GM19193 (cell line): ENCODE results near the gene PPP1R9A.

Source experiments
- POLR2A ChIP-seq: IDR thresholded peaks from 4 replicates; pipeline ENCODE4 v1.6.1; 2011; ENCODE audit not compliant: insufficient read depth, insufficient read length; ENCODE audit errors: extremely low read depth

PPP1R9A gene

DNA sequence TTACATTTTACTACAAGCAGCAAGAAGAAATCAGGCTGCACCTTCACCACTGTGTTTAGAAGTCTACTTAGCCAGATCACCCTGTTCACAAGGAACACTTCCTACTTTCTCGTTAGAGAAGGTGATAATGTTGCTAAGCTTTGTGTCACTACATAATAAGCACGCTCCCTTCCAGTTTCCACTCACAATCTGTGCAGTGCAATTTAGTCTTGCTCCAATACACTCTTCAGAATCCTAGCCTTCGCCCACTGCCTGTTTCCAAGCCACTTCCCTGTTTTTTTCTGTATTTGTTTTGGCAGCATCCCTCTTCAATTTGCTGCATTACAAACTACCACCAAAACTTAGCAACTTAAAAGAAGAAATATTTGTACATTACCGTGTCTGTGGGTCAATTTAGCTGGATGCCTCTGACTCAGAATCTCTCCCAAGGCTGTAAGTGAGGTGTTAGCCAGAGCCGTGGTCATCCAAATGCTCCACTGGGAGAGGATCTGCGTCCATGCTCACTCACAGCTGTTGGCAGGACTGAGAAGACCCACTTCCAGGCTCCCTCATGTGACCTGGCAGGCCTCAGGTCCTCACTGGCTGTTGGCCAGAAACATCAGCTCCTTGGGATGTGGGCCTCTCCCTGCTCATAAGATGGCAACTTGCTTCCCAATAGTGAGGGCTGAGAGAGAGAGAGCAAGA lies 306.6 kb downstream of the PPP1R9A start:
- TF ChIP-seq POLR2A: no peak

DNA sequence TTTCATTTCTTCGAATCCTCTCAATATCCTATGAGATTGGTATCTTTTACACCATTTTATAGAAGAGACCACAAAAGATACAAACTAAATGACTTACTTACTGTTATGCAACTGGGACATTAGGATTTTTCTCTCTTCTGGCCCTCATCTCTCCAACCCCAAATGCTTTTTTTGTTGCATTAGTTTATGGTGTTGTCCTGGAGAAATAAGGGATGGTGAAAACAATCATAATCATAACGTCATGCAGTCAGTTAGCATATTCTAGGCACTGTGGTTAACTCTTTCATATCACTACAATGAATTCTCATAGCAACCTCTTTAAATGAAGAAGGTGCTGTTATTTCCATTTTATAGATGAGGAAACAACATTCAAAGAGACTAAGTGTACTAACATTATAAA lies 312.3 kb downstream of the PPP1R9A start:
- no peak for TF ChIP-seq POLR2A

DNA sequence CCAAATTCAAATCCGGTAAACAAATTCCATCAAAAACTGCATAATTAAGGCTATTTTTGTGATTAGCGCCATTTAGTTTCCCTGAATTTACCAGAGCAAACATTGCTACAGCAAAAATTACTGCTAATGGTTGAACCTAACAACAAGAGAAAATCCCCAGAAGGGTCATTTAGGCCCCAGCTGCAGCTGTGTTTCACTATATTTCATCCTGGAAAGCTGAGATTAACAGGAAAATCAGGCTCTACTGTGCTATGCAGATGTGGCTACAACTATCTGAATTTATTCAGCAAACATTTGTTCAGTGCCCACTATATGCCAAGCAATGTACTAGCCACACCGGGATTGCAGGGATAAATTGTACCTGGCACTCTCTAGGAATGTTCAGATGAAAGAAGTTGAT lies 312.9 kb downstream of the PPP1R9A start:
- no peak for TF ChIP-seq POLR2A

DNA sequence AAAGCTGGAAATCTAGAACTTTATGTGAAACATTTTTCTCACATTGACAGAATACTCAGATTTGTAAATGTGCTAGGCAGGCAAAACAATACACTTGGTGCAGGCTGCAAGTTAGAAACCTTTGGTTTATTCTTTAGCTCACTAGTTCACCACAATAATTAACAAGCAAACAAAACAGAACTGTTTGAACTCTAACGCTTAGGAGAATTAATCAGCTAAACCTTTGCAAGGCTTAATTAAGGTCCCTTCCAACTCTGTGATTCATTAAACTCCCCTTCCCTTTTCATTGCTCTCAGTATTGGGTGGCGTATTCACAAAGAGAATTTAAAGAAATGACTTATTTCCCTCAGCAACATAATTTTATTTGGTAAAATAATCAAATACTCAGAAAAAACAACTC lies 317.9 kb downstream of the PPP1R9A start:
- TF ChIP-seq POLR2A: no peak

DNA sequence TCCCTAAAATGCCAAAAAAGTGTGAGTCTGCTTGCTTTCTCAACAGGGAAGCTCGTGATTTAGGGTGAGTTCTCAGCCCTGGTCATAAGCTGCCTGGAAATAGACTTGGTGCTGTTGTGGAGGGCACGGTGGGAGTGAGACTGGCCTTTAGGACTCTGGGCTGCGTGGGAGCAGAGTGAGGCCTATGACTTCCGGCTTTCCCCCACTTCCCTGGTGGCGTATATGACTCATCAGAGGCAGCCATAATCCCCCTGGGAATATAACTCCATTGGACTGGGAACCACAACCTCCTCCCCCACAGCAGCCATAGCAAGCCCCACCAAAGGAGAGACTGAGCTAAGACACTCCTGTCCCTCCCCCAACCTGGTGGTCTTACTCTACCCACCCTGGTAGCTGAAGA lies 321.9 kb downstream of the PPP1R9A start:
- no peak for TF ChIP-seq POLR2A

DNA sequence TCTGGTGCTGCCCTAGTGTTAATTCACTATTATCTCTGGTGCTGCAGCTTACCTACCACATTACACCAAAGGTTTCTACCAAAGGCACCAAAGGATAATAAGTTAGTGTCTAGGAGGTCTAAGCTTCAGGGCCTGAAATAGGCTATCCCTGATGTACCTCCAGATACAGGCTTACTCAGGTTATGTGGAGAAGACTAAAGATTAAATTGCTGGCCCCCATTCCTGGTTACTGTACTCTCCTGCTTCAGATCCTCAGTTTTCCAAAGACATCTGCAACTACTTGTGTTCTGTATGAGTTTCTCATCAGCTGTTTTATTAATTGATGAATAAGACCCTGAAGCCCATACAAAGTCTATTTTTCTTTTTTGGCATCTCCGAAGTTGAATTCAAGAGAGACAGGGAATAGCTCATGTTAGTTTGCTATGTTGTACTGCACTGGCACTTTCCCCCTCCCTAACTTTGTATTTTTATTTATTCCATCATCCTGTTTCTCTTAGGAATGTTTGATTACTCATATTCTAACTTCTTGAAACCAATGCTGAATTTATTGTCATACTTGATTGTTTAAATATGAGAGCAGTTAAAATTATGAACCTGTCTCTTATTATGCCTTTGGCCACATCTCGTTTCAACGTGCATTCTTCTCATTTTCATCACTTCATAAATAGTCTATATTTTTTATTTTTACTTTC lies 331.0 kb downstream of the PPP1R9A start:
- no peak for TF ChIP-seq POLR2A

DNA sequence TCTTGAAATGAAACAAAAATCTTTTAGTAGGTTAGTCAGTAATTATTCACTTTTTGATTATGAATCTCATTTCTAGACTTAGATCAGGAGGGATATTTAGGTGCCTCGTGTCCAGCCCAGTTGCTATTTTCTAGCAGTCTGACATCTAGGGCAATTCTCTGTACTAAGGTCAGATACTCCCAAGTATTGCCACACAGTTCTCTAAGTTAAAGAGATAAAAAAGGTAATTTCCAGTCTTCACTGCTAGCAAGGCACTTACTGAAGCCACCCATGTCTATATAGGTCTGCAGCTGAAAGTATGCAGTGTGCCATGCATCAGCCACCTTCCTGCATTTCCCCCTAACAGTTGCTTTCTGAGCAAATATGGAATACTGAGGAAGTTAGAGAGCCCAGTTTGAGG lies 333.5 kb downstream of the PPP1R9A start:
- TF ChIP-seq POLR2A: no peak

DNA sequence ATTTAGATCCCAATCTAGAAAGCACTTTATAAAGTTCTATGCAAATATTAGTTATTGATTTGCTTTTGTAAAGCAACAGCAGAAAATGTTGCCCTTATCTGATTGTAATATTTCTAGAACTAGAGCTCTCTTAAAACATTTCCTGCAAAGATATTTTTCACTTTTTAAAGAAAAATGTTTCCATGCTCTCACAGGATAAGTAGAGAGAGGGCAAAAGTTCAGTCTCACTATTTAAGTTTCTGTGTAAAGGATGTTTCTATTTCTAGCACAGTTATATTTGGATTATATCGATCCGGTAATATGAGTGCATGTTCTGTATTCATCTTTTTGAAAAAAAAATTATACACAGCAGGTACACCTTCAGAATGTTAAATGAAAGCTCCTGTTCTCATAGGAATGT lies 334.9 kb downstream of the PPP1R9A start:
- TF ChIP-seq POLR2A: no peak

DNA sequence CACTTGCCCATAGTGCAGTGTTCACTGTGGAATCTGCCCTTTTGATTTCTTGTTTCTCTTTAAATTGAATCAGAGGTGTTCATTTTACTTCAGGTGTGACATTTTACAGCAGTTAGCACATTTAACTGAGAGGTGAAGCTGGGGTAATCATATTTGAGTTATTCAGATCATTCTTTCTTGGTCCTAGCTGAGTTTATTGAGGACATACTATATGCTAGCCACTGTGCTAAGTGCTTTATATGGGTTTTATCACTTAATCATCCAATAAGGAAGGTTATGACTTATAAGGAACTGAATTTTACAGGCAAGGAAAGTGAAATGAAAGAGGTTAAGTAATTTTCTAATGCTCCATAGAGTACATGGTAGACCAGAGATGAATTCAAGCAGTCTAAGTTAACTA lies 337.2 kb downstream of the PPP1R9A start:
- no peak for TF ChIP-seq POLR2A

DNA sequence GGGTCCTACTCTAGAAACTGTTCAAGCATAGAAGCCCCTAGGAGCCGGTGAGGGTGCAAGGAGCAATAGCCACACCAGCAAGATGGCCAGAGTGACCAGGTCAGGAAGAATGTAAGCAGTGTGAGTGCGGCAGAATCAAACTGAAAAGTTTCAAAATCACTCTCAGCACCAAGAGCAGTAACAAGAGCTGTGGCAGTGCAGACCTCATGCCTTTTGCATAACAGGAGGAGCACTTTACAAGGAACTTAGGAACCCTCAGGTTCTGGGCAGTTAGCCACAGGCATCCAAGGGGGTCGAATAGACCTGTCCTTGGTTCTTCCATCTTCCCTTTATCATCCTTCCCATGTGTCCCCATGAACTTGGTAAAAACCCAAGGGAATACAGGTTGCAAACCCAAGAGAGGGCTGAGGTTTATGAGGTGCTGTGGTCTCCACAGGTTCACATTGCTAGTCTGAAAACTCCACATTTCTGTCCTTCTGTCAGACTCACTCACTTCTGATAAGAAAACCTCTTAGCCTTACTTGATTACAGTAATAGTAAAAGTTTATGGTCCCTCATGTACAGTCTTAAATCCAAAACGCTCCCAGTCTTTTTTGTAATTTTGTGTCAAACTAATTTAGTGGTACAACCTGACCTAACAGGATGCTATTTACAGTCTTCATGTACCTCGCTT lies 338.6 kb downstream of the PPP1R9A start:
- no peak for TF ChIP-seq POLR2A

DNA sequence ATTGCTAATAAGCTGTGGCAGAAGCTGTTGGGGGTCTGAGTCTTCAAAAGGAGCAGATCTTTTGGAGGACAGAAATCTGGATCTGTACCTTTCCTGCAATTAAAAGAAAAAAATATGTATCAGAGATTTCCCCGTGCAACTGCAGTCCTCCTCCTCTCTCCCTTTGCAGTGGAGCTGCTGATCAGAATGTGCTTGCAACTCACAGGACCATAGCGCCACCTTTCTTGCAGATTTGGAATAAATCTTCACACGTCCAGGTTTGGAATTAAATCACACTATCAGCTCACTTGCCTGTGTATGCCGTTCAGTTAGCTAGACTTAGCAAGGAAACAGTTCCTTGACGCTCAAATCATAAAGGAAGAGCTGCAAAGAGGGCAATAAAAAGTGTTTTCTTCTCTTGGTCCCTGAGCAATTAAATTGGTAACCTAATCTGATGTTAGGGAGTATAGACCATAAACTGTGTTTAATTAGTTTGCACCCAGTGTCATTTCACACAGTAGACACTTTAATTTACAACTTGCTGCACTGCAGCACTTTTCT lies 339.5 kb downstream of the PPP1R9A start:
- no peak for TF ChIP-seq POLR2A

DNA sequence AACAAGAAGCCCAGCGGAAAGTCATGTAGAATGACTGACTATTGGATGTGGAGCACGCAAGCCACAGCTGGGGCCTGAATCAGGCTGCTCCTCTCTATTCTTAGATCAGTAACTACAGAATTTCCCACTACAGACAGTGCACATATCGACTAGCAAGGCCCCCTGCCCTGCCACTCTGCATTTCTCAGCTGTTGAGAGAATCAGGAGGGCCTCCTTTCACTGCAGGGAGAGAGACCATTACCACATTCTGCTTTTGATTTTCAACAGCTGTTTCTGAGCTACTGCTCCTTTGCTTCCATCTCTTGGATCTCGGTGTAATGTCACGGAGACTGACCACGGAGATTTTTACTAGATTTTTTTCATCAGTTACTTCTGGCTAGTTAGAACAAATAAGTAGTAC lies 343.2 kb downstream of the PPP1R9A start:
- no peak for TF ChIP-seq POLR2A

DNA sequence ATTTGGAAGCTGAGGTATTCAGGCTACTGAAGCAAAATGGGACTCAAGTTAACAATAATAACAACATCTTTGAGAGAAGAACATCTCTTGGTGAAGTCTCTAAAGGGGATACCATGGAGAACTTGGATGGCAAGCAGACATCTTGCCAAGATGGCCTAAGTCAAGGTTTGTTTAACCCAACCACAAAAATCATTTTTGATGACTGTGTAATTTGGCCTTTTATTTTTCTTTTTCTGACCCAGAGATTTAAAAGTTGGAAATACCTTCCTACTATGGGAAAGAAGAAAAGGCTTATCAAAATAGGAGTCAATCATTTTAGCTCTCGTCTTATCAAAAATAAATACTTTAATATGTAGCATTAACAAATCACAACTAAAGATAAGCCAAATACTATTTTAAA lies 344.6 kb downstream of the PPP1R9A start:
- TF ChIP-seq POLR2A: no peak

DNA sequence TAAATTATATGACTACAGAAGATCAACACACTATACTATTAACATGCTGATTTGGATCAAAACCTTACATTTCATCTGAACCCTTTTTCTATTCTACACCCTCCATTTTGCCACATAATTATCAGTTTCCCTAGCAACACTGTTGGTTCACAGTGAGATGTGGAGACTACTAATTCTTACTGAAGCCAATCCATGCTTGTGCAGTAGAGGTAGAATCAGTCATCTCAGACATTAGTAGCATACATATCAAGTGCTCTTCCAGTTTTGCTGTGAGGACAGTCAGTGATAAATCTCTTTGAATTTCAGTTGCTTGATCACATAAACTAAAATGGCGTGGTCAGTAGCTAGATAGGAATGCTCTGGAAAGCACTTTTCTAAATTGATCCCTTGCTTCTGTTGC lies 346.6 kb downstream of the PPP1R9A start:
- no peak for TF ChIP-seq POLR2A

DNA sequence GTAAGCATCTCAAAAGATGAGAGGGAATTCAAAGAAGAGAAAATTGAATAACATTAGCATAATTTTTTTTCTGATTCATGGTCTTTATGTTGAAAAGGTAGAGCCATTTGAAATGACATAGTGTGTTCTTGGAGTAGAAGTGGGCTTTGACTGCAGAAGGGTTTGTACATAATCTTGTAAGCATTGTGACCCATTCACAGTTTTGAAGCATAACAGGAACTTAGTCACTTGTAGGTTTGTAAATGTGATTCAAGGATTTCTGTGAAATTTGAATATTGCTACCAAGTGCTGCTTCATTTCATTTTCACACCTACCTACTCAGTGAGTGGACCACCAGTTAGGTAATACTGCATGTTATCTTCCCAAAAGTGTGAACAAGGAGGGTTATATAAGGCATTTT lies 348.3 kb downstream of the PPP1R9A start:
- TF ChIP-seq POLR2A: no peak
